Endothelial cell of umbilical vein (primary cell): ENCODE results near the gene NTF3. TPM values are rescaled to one million over a fixed set of nuclear protein-coding genes. Genes with fewer than 3 reads are reported as not detected.

Experiments used
- BruUV-seq: library from RNA; stranded (reverse); fragments of 400-500 nt; replicated peaks from 2 replicates; lab custom pipeline; 2021; lab: Mats Ljungman, UMichigan
- CTCF ChIA-PET: fragments of 300-600, 350-600 bp; sonication (Branson Sonifier 250); formaldehyde crosslinking; loops from one replicate; lab custom pipeline; 2021; ENCODE audit warnings: antibody characterized with exemption, inconsistent platforms; lab: Charles Lee
- POLR2A ChIA-PET: fragments of 300-600, 350-600 bp; sonication (Branson Sonifier 250); formaldehyde crosslinking; loops from one replicate; lab custom pipeline; 2021; ENCODE audit warnings: antibody characterized with exemption, inconsistent platforms; lab: Charles Lee
- DNase-seq: peaks from one replicate; pipeline ENCODE4 v3.0.0-alpha.2; 2011; ENCODE audit warnings: low read depth, low spot score
- FAIRE-seq: peaks from 2 replicates; lab custom pipeline; 2011; peaks lifted over from hg19 to GRCh38; lab: Jason Lieb, UNC
- H2AFZ ChIP-seq: 2 replicates; pipeline ENCODE4 v1.6.0; 2012; ENCODE audit warnings: low read depth, low read length, control low read depth, inconsistent platforms
- H3K27ac ChIP-seq: 2 replicates; pipeline ENCODE4 v1.5.1; 2011; ENCODE audit warnings: low read depth, mild to moderate bottlenecking, control low read depth, low read length, moderate library complexity; ENCODE audit not compliant: insufficient read depth
- H3K27me3 ChIP-seq, 2 experiments: 2 replicates each; pipeline versions ENCODE4 v1.6.0 to v1.6.1; 2011; ENCODE audit warnings: low read length in 2 of 2, mixed read lengths in 1 of 2; ENCODE audit not compliant: control insufficient read depth in 2 of 2, insufficient read depth in 2 of 2
- H3K36me3 ChIP-seq, 2 experiments: 2 replicates in 1 of 2; 3 replicates in 1 of 2; pipeline ENCODE4 v1.5.1; 2011; ENCODE audit warnings: low read length in 2 of 2, mild to moderate bottlenecking in 1 of 2, moderate library complexity in 1 of 2; ENCODE audit not compliant: control insufficient read depth in 2 of 2, insufficient read depth in 2 of 2; ENCODE audit errors: extremely low read depth in 1 of 2
- H3K4me1 ChIP-seq: 3 replicates; pipeline ENCODE4 v1.5.1; 2011; ENCODE audit warnings: mild to moderate bottlenecking, low read length; ENCODE audit not compliant: control insufficient read depth, insufficient read depth; ENCODE audit errors: extremely low read depth
- H3K4me2 ChIP-seq: 2 replicates; pipeline ENCODE4 v1.6.1; 2011; ENCODE audit warnings: low read length, control low read depth, mixed read lengths; ENCODE audit not compliant: insufficient read depth
- H3K4me3 ChIP-seq, 3 experiments: fragments of 200-600 bp in 1 of 3; sonication (generic), shearing (Covaris generic) in 1 of 3; replicated peaks in 1 of 3; 2 replicates each; pipeline ENCODE4 v1.5.1; 2011 to 2016; ENCODE audit warnings: control low read depth in 3 of 3, low read length in 3 of 3, mild to moderate bottlenecking in 2 of 3, inconsistent platforms in 1 of 3, low read depth in 1 of 3, moderate library complexity in 1 of 3; ENCODE audit not compliant: insufficient read depth in 1 of 3
- H3K79me2 ChIP-seq: 2 replicates; pipeline ENCODE4 v1.6.0; 2012; ENCODE audit warnings: low read length, inconsistent platforms; ENCODE audit not compliant: control insufficient read depth, insufficient read depth
- H3K9ac ChIP-seq: replicated peaks from 2 replicates; pipeline ENCODE3; 2011; ENCODE audit warnings: low read length, control low read depth; ENCODE audit not compliant: insufficient read depth; ENCODE audit errors: extremely low read depth
- H3K9me1 ChIP-seq: replicated peaks from 3 replicates; pipeline ENCODE4 v1.6.0; 2011; ENCODE audit warnings: mild to moderate bottlenecking, low read length; ENCODE audit not compliant: control insufficient read depth, insufficient read depth; ENCODE audit errors: extremely low read depth
- H3K9me3 ChIP-seq: replicated peaks from 2 replicates; pipeline ENCODE4 v1.5.1; 2012; ENCODE audit warnings: low read length, inconsistent platforms; ENCODE audit not compliant: control insufficient read depth, insufficient read depth
- H4K20me1 ChIP-seq: replicated peaks from 2 replicates; pipeline ENCODE3; 2011; ENCODE audit warnings: mild to moderate bottlenecking, low read length; ENCODE audit not compliant: control insufficient read depth, insufficient read depth; ENCODE audit errors: extremely low read depth
- EZH2 ChIP-seq: IDR thresholded peaks from 2 replicates; pipeline ENCODE4 v1.6.1; 2012; ENCODE audit warnings: borderline replicate concordance, low read depth, mild to moderate bottlenecking, moderate library complexity, low read length, inconsistent platforms; ENCODE audit not compliant: severe bottlenecking
- FOS ChIP-seq: IDR thresholded peaks from 2 replicates; pipeline ENCODE4 v1.6.1; 2011; ENCODE audit warnings: mild to moderate bottlenecking, low read length, moderate library complexity, borderline replicate concordance; ENCODE audit not compliant: insufficient read depth
- GATA2 ChIP-seq: IDR thresholded peaks from 2 replicates; pipeline ENCODE4 v1.7.0; 2011; ENCODE audit warnings: low read depth, mild to moderate bottlenecking, moderate library complexity, mixed read lengths, low read length; ENCODE audit not compliant: insufficient read length, insufficient read depth
- JUN ChIP-seq: IDR thresholded peaks from 2 replicates; pipeline ENCODE4 v1.6.1; 2011; ENCODE audit warnings: borderline replicate concordance, low read depth; ENCODE audit not compliant: insufficient read length, insufficient read depth
- MYC ChIP-seq: IDR thresholded peaks from one replicate; pipeline ENCODE4 v1.6.1; 2011; ENCODE audit warnings: mild to moderate bottlenecking, low read depth, low read length
- POLR2A ChIP-seq: IDR thresholded peaks from 2 replicates; pipeline ENCODE4 v1.6.1; 2012; ENCODE audit warnings: low read depth, mild to moderate bottlenecking, control low read depth, low read length
- POLR2AphosphoS5 ChIP-seq: IDR thresholded peaks from 2 replicates; pipeline ENCODE4 v1.6.1; 2012; ENCODE audit warnings: low read depth, mild to moderate bottlenecking, control low read depth, low read length, moderate library complexity; ENCODE audit not compliant: insufficient read depth
- dilution Hi-C: fragments of 300-500 bp; cut with MboI; formaldehyde crosslinking; loops from one replicate; pipeline ENCODE4 v1.15.0; 2019; ENCODE audit warnings: low sequenced_read_pairs; ENCODE audit not compliant: extremely low pct_ligation_motif_present
- intact Hi-C: fragments of 100-400 bp; cut with micrococcal nuclease; formaldehyde crosslinking; loops from one replicate; pipeline ENCODE4 v1.10.0; 2022
- polyA plus RNA-seq, 4 experiments: library from polyadenylated mRNA; depleted of rRNA in 3 of 4; stranded (reverse) in 3 of 4; unstranded in 1 of 4; fragments of >200 nt; gene quantifications; 2 replicates each; pipeline versions ENCODE4 v1.2.1 to v1.2.3, GENCODE V29; 2011 to 2012; ENCODE audit warnings: missing spikeins in 1 of 4
- total RNA-seq: library from RNA; stranded (reverse); gene quantifications from 2 replicates; pipeline ENCODE4 v1.2.3, GENCODE V29; 2021
- TF ChIP-seq, protein P1 (sequence below): IDR thresholded peaks from 2 replicates; pipeline ENCODE4 v1.6.1; 2011; ENCODE audit not compliant: insufficient read depth, insufficient read length
- TF ChIP-seq, protein P2 (sequence below), 2 donors: IDR thresholded peaks; 1 replicate in 1 of 2; 2 replicates in 1 of 2; pipeline ENCODE4 v1.5.1; 2011; ENCODE audit warnings: low read length in 2 of 2, mild to moderate bottlenecking in 2 of 2, moderate library complexity in 2 of 2, control low read depth in 1 of 2, inconsistent platforms in 1 of 2, low read depth in 1 of 2; ENCODE audit not compliant: insufficient read depth in 1 of 2; ENCODE audit errors: extremely low read depth in 1 of 2

NTF3 gene
- total and polyA plus RNA-seq, 2 donors (not counting 3 experiments of a cell fraction or from before 2014, with no cell fraction given): not detected

DNA sequence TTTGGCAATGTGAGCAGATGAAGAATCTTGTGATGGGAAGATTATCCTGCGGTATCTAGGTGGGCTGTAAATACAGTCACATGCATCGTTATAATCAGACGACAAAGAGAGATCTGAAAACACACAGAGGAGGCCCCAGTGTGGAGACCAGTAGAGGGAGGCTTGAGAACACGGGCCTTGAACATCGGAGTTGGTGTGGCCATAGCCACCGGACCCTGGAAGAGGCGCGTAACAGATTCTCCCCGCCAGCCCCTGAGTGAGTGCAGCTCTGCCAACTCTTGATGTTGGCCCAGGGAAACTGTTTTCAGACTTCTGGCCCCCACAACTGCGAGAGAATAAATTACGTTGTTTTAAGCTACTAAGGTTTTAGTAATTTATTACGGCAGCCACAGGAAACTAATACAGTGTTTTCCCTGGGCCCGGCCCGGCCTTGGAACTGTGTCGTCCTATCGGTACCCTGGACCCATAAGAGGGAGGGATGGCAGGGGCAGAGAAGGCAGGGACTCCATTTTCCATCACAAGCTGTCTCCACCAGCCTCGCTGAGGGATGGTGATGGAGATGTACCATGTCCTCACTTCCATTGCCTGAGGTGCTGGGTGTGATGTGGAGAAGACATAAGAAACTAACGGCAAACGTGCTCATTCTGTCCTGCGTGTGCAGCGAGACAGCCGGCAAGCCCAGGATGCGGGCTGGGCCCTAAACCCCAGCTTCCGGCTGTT is 91.6 kb downstream of the NTF3 start:
- Histone ChIP-seq H2AFZ (no peak overlapping the region), H3K9ac (no peak overlapping the region), H3K4me2 (no peak overlapping the region), H3K27ac (no peak overlapping the region), H3K9me1 (no peaks in the 10 kb centered on the region), H3K4me1 (no peaks in the 10 kb centered on the region), H3K9me3 (no peaks in the 10 kb centered on the region), H3K36me3 (no peaks in the 10 kb centered on the region), H3K27me3 (peaks cover 2 to 5% of the 10 kb centered on the region in 2 experiments), H4K20me1 (no peaks in the 10 kb centered on the region), H3K4me3 (no peak overlapping the region), H3K79me2 (no peaks in the 10 kb centered on the region)
- intact Hi-C loops: no loop called here
- dilution Hi-C loops: no loop called here
- ChIA-PET CTCF (no interaction called here), POLR2A (no interaction called here)
- DNase-seq (no peak), FAIRE-seq (no peak)
- TF ChIP-seq, protein P1, sequence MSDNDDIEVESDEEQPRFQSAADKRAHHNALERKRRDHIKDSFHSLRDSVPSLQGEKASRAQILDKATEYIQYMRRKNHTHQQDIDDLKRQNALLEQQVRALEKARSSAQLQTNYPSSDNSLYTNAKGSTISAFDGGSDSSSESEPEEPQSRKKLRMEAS: no peak
- TF ChIP-seq GATA2 (no peak), MYC (no peak), EZH2 (no peak), JUN (no peak), POLR2A (no peak), POLR2AphosphoS5 (no peak), FOS (no peak)
- TF ChIP-seq, protein P2, sequence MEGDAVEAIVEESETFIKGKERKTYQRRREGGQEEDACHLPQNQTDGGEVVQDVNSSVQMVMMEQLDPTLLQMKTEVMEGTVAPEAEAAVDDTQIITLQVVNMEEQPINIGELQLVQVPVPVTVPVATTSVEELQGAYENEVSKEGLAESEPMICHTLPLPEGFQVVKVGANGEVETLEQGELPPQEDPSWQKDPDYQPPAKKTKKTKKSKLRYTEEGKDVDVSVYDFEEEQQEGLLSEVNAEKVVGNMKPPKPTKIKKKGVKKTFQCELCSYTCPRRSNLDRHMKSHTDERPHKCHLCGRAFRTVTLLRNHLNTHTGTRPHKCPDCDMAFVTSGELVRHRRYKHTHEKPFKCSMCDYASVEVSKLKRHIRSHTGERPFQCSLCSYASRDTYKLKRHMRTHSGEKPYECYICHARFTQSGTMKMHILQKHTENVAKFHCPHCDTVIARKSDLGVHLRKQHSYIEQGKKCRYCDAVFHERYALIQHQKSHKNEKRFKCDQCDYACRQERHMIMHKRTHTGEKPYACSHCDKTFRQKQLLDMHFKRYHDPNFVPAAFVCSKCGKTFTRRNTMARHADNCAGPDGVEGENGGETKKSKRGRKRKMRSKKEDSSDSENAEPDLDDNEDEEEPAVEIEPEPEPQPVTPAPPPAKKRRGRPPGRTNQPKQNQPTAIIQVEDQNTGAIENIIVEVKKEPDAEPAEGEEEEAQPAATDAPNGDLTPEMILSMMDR (IDR thresholded peaks at IDR 0.05; ENCODE audit: extremely low read depth in 1 of 2, insufficient read depth in 1 of 2, low read depth in 1 of 2, low read length in 2 of 2): no peak
- no TSS peak for BruUV-seq
